Measurements from ENCODE around the gene PLA2G2E.

GRCh38 chr1:19872190-19872589 is 51.2 kb downstream of the PLA2G2E start:
- TF ChIP-seq CTCF (IDR thresholded peaks at IDR 0.05), result no peak
- TF ChIP-seq POLR2A (IDR thresholded peaks at IDR 0.05), result no peak
